ENCODE measurements around the gene ARFIP1.

The ARFIP1 gene

GRCh38 chr4:152927737-152928136, 148.0 kb downstream of the ARFIP1 start:
- Histone ChIP-seq H3K4me1 (ENCODE audit: control insufficient read depth, insufficient read depth, low read length) (no peaks in the 10 kb centered on the region), H3K36me3 (ENCODE audit: control insufficient read depth in 2 of 2, insufficient read depth in 1 of 2, low read length in 2 of 2) (no peaks in the 10 kb centered on the region), H3K4me3 (ENCODE audit: low read depth, low read length) (no peak overlapping the region), H3K27ac (ENCODE audit: extremely low read depth, low read depth, low read length) (no peak overlapping the region), H3K9me3 (ENCODE audit: control insufficient read depth, insufficient read depth, low read depth, low read length) (no peaks in the 10 kb centered on the region)
- CTCF ChIA-PET, result no interaction called here
- POLR2A ChIA-PET, result no interaction called here
- no peak for TF ChIP-seq REST (tag by site-specific recombination; IDR thresholded peaks at IDR 0.05)
- no peak for TF ChIP-seq GLIS1 (tag by site-specific recombination; IDR thresholded peaks at IDR 0.05)
- no peak for TF ChIP-seq ZBTB11 (tag by site-specific recombination; conservative IDR thresholded peaks at IDR 0.05; ENCODE audit: low read depth)
- no peak for TF ChIP-seq ZBTB49 (tag by site-specific recombination; IDR thresholded peaks at IDR 0.05; ENCODE audit: low read depth)
- TF ChIP-seq, protein P1, sequence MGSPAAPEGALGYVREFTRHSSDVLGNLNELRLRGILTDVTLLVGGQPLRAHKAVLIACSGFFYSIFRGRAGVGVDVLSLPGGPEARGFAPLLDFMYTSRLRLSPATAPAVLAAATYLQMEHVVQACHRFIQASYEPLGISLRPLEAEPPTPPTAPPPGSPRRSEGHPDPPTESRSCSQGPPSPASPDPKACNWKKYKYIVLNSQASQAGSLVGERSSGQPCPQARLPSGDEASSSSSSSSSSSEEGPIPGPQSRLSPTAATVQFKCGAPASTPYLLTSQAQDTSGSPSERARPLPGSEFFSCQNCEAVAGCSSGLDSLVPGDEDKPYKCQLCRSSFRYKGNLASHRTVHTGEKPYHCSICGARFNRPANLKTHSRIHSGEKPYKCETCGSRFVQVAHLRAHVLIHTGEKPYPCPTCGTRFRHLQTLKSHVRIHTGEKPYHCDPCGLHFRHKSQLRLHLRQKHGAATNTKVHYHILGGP (tag by site-specific recombination; IDR thresholded peaks at IDR 0.05), result no peak
- no peak for TF ChIP-seq INSM2 (tag by site-specific recombination; IDR thresholded peaks at IDR 0.05)
- TF ChIP-seq TCF7L2 (IDR thresholded peaks at IDR 0.05; ENCODE audit: borderline replicate concordance, low read depth, low read length), result no peak
- no peak for TF ChIP-seq CTCF (tag by site-specific recombination; IDR thresholded peaks at IDR 0.05)
- no peak for TF ChIP-seq ZNF18 (tag by site-specific recombination; IDR thresholded peaks at IDR 0.05)
- TF ChIP-seq ZNF544 (tag by site-specific recombination; IDR thresholded peaks at IDR 0.05), result no peak
- TF ChIP-seq SP3 (tag by site-specific recombination; IDR thresholded peaks at IDR 0.05), result no peak
- TF ChIP-seq ZEB2 (tag by site-specific recombination; IDR thresholded peaks at IDR 0.05), result no peak
- no peak for TF ChIP-seq ZIC2 (tag by site-specific recombination; IDR thresholded peaks at IDR 0.05)
- TF ChIP-seq TRIM28 (IDR thresholded peaks at IDR 0.05; ENCODE audit: borderline replicate concordance, low read length), result no peak
- no peak for TF ChIP-seq ZNF600 (tag by site-specific recombination; IDR thresholded peaks at IDR 0.05)
- TF ChIP-seq, protein P2, sequence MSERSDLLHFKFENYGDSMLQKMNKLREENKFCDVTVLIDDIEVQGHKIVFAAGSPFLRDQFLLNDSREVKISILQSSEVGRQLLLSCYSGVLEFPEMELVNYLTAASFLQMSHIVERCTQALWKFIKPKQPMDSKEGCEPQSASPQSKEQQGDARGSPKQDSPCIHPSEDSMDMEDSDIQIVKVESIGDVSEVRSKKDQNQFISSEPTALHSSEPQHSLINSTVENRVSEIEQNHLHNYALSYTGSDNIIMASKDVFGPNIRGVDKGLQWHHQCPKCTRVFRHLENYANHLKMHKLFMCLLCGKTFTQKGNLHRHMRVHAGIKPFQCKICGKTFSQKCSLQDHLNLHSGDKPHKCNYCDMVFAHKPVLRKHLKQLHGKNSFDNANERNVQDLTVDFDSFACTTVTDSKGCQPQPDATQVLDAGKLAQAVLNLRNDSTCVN (tag by site-specific recombination; optimal IDR thresholded peaks at IDR 0.05), result no peak
